NK-92 treated with Interleukin-12 subunit alpha and Interleukin-12 subunit beta, amount 100 ng/mL, for 24 hours (cell line): ENCODE measurements around the gene RPL18.
"Not testable (repeated sequence)": the region's sequence is repeated elsewhere in the genome, so short reads cannot be mapped to it uniquely, and the experiment has no call there.

Source experiments
- DNase-seq: peaks from one replicate; lab custom pipeline; 2025; lab: John Stamatoyannopoulos, UW

RPL18 gene

DNA sequence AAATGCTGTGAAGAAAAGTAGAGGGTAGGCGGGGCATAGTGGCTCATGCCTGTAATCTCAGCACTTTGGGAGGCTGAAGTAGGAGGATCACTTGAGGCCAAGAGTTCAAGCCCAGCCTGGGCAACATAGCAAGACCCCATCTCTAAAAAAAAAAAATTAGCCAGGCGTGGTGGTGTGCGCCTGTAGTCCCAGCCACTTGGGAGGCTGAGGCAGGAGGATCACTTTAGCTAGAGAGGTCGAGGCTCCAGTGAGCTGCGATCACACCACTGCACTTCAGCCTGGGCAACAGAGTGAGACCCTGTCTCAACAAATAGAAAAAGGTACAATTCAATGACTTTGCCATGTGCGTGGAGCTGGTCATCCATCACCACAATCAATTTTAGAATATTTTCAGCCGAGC, 41.1 kb downstream of the RPL18 start:
- DNase-seq = not testable (repeated sequence)

DNA sequence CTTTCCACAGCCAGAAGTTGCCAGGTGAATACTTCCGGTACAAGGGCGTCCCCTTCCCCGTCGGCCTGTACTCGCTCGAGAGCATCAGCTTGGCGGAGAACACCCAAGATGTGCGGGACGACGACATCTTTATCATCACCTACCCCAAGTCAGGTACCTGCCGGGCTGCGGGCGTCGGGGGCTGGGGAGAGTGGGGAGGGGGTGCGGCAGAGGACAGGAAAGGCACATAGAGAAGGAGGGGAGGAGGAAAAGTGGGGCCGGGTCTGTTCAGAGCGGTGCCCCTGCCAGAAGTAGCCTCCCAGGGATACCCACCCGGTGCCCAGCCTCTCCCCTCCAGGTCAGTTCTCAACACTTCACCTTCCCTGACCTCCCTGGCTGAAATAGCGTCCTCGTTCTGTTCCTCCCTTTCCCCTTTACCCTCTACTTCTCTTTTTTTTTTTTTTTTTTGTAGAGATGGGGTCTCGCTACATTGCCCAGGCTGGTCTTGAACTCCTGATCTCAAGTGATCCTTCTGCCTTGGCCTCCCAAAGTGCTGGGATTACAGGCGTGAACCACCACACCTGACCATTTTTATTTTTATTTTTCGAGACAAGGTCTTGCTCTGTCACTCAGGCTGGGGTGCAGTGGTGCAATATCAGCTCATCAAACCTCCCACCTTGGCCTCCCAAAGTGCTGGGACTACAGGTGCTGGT, 42.9 kb downstream of the RPL18 start:
- DNase-seq = no peak

DNA sequence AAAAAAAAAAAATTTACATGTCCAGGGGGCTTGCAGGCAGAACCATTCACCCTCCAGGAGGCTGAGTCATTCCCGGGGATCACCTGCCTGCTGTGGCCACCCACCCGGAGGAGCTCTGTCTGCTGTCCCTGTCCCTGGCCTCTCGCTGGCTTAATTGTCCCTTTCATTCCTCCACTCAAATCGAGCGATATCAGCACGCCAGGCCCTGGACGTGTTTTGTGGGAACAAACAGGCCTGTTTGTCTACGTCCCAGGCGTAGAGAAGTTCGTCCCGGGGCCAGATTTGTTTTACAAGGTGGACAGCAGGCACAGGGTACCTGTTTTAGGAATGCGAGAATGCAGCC, 45.8 kb downstream of the RPL18 start:
- no peak for DNase-seq

DNA sequence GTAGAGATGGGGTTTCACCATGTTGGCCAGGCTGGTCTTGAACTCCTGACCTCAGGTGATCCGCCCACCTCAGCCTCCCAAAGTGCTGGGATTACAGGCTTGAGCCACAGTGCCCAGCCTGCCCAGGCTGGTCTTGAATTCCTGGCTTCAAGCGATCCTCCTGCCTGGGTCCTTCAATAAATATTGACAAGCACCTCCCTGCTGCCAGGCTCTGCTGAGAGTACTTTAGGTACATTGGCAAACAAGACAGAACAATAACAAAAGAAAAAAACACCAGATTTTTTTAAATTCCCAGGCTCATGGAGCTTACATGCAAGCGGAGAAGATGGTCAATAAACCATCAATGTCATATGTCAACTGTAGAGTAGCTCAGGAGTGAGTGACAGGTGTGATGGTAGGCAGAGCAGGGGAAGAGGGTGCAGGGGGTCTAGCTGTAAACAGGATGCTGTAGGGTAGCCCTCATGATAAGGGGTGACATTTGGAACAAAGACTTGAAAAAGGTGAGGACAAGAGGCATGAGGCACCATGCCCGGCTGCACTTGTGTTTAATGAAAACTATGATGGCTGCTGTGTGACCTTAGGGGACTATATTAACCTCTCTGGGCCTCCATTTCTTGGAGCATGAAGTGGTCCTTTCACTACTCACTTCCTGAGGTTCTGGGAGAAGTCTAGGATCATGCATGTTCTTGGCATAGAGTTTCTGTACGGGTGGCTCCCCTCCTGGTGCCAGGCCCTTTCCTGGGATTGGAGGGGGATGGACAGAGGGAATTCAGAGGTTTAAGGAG, 47.4 kb downstream of the RPL18 start:
- DNase-seq = no peak

DNA sequence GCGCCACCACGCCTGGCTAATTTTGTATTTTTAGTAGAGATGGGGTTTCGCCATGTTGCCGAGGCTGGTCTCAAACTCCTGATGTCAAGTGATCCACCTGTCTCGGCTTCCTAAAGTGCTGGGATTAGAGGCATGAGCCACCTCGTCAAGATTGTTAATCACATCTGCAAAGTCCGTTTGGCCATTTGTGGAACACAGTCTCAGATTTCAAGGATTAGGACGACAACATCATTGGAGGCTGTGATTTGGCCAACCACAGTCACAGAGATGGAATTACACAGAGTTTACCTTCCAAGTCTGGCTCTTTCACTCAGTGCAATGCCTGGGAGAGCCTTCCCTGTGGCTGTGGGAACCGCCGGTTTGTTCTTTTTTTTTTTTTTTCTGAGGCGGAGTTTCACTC, 49.2 kb downstream of the RPL18 start:
- no peak for DNase-seq

DNA sequence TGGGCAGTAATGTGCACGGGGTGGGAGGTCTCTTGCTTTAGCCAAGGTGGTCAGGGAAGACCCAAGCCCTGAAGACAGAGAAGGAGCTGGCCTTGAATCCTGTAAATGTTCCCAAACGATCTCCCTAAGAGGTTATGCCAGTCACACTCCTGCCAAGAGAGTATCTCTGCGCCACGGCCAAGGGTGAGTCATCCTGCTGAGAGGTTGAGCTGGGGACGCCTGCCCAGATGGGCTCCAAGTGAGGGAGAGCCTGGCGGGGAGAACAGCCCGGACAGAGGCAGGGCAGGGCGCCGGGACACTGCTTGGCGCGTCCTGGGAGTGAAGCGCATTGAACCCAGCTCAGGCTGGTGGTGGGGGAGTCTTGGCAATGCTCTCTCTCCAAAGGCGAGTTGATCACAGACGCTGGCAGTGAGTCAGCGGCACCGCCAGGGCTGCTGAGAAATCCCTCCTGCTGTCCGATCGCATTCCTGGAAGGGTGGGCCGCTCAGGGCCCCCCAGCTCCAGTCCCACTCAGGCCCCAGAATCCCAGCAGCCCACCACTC, 50.6 kb downstream of the RPL18 start:
- DNase-seq = no peak
